ENCODE data around the gene GABBR2.

The GABBR2 gene

DNA sequence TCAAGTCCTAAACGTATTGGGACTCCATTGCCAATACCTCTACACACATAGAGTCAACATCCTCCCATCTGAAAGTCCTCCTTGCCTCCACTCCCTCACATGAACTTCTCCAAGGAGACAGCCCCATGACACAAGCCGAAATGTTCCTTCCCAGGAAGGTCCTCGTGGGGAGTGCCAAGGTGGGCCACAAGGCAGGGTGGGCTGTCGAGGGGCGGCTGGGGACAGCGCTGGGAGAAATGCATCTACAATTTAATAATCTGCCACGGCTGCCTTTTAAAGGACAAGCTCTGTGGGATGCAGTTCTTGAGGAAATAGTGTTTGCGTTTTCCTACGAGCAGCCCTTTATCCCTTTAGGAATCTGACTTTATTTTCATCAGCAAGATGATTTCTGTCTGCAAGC, 138.7 kb downstream of the GABBR2 start:
- no peaks in the 10 kb centered on the region for H4K20me1 ChIP-seq (ENCODE audit: insufficient read depth, low read length)
- no peak overlapping the region for H3K4me2 ChIP-seq (ENCODE audit: low read depth, low read length)
- H3K9me3 ChIP-seq (replicated peaks; ENCODE audit: insufficient read depth, low read length), result no peaks in the 10 kb centered on the region
- no peaks in the 10 kb centered on the region for H3K79me2 ChIP-seq (ENCODE audit: low read length)
- no peaks in the 10 kb centered on the region for H3K27me3 ChIP-seq (replicated peaks; ENCODE audit: insufficient read depth, low read length)
- H3K4me1 ChIP-seq (ENCODE audit: low read length), result peaks cover 6% of the 10 kb centered on the region
- no peak for DNase-seq
- H3K9me2 ChIP-seq (replicated peaks; ENCODE audit: insufficient read depth, low read length), result no peaks in the 10 kb centered on the region
- no peak overlapping the region for H3K4me3 ChIP-seq (ENCODE audit: low read length)
- H3F3A ChIP-seq (ENCODE audit: insufficient read depth, low read length), result no peaks in the 10 kb centered on the region
- TF ChIP-seq CTCF (IDR thresholded peaks at IDR 0.05; ENCODE audit: low read length), result no peak
- H2AFZ ChIP-seq (ENCODE audit: low read length), result no peak overlapping the region
- no peak overlapping the region for H3K9ac ChIP-seq (ENCODE audit: low read length)
- H3K36me3 ChIP-seq (replicated peaks; ENCODE audit: insufficient read depth, low read length), result no peaks in the 10 kb centered on the region
- H3K27ac ChIP-seq (ENCODE audit: low read length), result no peak overlapping the region

DNA sequence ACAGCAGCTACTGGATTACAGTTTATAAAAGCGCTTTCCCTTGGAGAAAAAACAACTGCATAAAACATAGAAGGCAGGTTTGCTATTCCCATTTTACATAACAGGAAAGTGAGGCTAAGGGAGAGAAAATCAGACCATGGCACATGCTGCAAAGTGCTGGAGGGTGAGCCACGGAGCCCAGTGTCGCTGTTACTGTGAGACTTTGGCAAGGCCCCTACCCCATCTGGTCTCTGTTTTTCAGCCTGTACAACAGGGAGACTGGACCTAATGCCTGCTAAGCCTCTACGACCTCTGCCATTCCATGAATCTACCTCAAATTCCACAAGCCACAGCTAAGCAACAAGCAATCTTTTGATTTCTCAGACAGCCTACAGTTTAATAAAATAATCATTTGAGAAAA, 139.2 kb downstream of the GABBR2 start:
- Histone ChIP-seq H3K9me2 (replicated peaks; ENCODE audit: insufficient read depth, low read length) (no peaks in the 10 kb centered on the region), H3K36me3 (replicated peaks; ENCODE audit: insufficient read depth, low read length) (no peaks in the 10 kb centered on the region), H3K27me3 (replicated peaks; ENCODE audit: insufficient read depth, low read length) (no peaks in the 10 kb centered on the region), H3K4me2 (ENCODE audit: low read depth, low read length) (no peak overlapping the region), H3K4me1 (ENCODE audit: low read length) (peaks cover under 1% of the 10 kb centered on the region), H4K20me1 (ENCODE audit: insufficient read depth, low read length) (no peaks in the 10 kb centered on the region), H3K79me2 (ENCODE audit: low read length) (no peaks in the 10 kb centered on the region), H3K4me3 (ENCODE audit: low read length) (no peak overlapping the region), H3K27ac (ENCODE audit: low read length) (no peak overlapping the region), H3F3A (ENCODE audit: insufficient read depth, low read length) (no peaks in the 10 kb centered on the region), H3K9ac (ENCODE audit: low read length) (no peak overlapping the region), H3K9me3 (replicated peaks; ENCODE audit: insufficient read depth, low read length) (no peaks in the 10 kb centered on the region), H2AFZ (ENCODE audit: low read length) (no peak overlapping the region)
- no peak for DNase-seq
- TF ChIP-seq EZH2 (optimal IDR thresholded peaks at IDR 0.05; ENCODE audit: low read depth, low read length), result no peak
- no peak for TF ChIP-seq EZH2phosphoT487 (IDR thresholded peaks at IDR 0.05; ENCODE audit: low read length)
- TF ChIP-seq CTCF (IDR thresholded peaks at IDR 0.05; ENCODE audit: low read length), result no peak

DNA sequence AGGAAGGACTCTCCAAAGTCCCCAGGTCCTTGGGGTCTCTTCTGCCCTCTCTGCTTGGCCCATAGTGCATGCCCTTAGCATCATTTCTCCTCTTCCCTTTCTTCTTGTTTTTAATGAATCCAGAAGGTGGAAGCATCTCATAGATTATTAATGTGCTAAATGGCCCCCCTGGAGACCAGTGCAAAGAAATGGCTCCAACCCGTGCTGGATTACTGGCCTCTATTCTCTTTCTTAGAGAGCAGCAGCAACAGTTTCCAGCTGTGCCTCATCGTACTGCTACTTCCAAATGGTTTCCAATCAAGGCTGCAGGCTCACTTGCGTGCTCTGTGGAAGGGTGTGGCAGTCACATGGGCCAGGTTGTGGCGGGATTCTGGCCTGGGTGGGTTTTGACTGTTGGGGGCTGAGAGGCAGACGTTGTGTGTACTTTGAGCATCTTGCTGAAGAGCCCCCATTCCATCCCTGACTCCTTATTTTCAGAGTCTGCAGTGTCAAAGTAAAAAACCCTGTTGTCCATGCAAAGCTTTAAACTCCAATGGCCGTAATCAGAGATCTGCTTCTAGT, 139.7 kb downstream of the GABBR2 start:
- TF ChIP-seq EZH2 (optimal IDR thresholded peaks at IDR 0.05; ENCODE audit: low read depth, low read length) (no peak), CTCF (IDR thresholded peaks at IDR 0.05; ENCODE audit: low read length) (no peak), EZH2phosphoT487 (IDR thresholded peaks at IDR 0.05; ENCODE audit: low read length) (no peak)
- no peak overlapping the region for H2AFZ ChIP-seq (ENCODE audit: low read length)
- no peak overlapping the region for H3K27ac ChIP-seq (ENCODE audit: low read length)
- no peaks in the 10 kb centered on the region for H3K27me3 ChIP-seq (replicated peaks; ENCODE audit: insufficient read depth, low read length)
- H3K79me2 ChIP-seq (ENCODE audit: low read length), result no peaks in the 10 kb centered on the region
- no peaks in the 10 kb centered on the region for H3F3A ChIP-seq (ENCODE audit: insufficient read depth, low read length)
- H3K9me3 ChIP-seq (replicated peaks; ENCODE audit: insufficient read depth, low read length), result no peaks in the 10 kb centered on the region
- no peak overlapping the region for H3K4me2 ChIP-seq (ENCODE audit: low read depth, low read length)
- no peaks in the 10 kb centered on the region for H4K20me1 ChIP-seq (ENCODE audit: insufficient read depth, low read length)
- H3K9me2 ChIP-seq (replicated peaks; ENCODE audit: insufficient read depth, low read length), result no peaks in the 10 kb centered on the region
- H3K4me3 ChIP-seq (ENCODE audit: low read length), result no peak overlapping the region
- DNase-seq, result no peak
- H3K4me1 ChIP-seq (ENCODE audit: low read length), result no peaks in the 10 kb centered on the region
- H3K36me3 ChIP-seq (replicated peaks; ENCODE audit: insufficient read depth, low read length), result no peaks in the 10 kb centered on the region
- no peak overlapping the region for H3K9ac ChIP-seq (ENCODE audit: low read length)

All from MM.1S (cell line).